ENCODE results near the gene MS4A8.

The MS4A8 gene

DNA sequence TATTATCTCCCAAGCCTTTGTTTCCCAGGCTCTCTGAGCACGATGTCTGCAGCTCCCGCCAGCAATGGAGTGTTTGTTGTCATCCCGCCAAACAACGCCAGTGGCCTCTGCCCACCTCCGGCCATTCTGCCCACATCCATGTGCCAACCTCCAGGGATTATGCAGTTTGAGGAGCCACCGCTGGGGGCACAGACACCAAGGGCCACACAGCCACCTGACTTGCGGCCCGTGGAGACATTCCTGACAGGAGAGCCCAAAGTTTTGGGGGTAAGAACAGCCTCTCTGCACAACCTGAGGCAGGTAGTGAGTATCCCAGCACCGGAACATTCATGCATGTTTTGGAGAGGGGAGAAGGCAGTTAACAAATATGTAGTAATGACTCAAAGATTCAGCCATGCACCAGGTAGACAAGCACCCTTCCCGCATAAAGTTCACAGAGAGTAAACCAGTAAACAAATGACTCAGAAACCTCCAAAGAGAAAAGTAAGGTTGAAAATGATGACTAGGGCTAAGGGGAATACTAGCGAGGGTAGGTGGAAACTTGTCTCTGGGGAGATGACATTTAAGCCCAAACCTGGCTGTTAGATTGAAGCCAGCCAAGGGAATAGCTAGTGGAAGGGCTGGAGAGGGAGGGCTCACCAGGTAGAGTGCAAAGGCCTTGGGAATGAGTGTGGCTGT lies 64.4 kb downstream of the MS4A8 start:
- DNase-seq (ENCODE audit: low read depth in 2 of 2): no peak

- no peak for DNase-seq (ENCODE audit: low read depth in 2 of 2)
Observed at GRCh38 chr11:60764879-60765278, 65.5 kb downstream of the MS4A8 start.

GRCh38 chr11:60765355-60765754 lies 65.9 kb downstream of the MS4A8 start:
- no peak for DNase-seq (ENCODE audit: low read depth in 2 of 2)

Data from fibroblast of skin of left biceps (primary cell).